ENCODE data around the gene KLHL36.

DNA sequence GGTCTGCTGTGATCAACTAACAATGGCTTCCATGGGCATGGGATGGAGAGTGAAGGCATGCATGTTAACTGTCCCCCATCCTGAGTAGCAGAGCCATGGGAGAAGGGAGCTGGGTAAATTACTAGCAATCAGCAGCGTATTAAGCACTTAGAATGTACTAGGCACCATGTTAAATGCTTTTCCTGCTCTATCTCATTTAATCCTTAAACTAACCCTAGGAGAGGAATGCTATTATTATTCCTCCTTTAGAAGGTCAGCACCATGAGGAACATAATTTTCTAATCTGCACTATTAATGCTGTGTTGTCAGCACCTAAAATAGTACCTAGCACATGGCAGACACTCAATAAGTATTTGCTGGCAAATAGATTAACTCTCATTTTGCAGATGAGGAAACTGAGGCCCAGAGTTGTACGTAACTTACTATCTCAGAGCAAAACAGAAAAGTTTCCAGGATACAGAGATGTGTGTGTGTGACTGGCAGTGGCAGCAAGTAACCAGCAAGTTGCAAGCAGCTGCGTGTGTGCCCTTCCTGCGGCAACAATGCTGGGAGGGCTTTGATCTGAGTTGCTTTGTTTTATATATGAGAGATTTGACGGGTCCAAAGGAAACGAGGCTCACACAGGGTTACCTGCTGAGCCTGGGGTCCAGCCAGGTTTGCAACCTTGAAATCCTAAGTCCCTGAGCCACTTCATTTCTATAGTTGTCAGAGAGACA, 6.5 kb upstream of the KLHL36 start:
- TF ChIP-seq, protein P1, sequence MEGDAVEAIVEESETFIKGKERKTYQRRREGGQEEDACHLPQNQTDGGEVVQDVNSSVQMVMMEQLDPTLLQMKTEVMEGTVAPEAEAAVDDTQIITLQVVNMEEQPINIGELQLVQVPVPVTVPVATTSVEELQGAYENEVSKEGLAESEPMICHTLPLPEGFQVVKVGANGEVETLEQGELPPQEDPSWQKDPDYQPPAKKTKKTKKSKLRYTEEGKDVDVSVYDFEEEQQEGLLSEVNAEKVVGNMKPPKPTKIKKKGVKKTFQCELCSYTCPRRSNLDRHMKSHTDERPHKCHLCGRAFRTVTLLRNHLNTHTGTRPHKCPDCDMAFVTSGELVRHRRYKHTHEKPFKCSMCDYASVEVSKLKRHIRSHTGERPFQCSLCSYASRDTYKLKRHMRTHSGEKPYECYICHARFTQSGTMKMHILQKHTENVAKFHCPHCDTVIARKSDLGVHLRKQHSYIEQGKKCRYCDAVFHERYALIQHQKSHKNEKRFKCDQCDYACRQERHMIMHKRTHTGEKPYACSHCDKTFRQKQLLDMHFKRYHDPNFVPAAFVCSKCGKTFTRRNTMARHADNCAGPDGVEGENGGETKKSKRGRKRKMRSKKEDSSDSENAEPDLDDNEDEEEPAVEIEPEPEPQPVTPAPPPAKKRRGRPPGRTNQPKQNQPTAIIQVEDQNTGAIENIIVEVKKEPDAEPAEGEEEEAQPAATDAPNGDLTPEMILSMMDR (IDR thresholded peaks at IDR 0.05), result no peak
- TF ChIP-seq POLR2A (IDR thresholded peaks at IDR 0.05), result no peak

Data from right lobe of liver (tissue), 4 donors.